ENCODE results near the gene HIPK1. TPM values are rescaled to one million over a fixed set of nuclear protein-coding genes. Genes with fewer than 3 reads are reported as not detected.

The HIPK1 gene
- total and polyA plus RNA-seq, 2 of the 13 experiments (the other 11 are each of a cell fraction or from before 2014, with no cell fraction given) = 20.8 to 33.4 TPM

- Histone ChIP-seq H2AFZ (ENCODE audit: low read length) (no peak overlapping the region), H3K4me3 (replicated peaks in 1 of 3; ENCODE audit: insufficient read depth in 1 of 3, low read depth in 2 of 3, low read length in 3 of 3) (no peak overlapping the region), H3K9me3 (ENCODE audit: low read length) (no peaks in the 10 kb centered on the region), H3K4me1 (ENCODE audit: insufficient read depth, low read length) (no peaks in the 10 kb centered on the region), H3K79me2 (ENCODE audit: insufficient read depth, low read length) (no peaks in the 10 kb centered on the region), H3K27ac (ENCODE audit: extremely low read length, insufficient read depth, low read length) (no peak overlapping the region), H3K4me2 (ENCODE audit: low read depth, low read length) (no peak overlapping the region), H4K20me1 (ENCODE audit: insufficient read depth, low read length) (no peaks in the 10 kb centered on the region), H3K27me3 (ENCODE audit: control insufficient read depth in 1 of 2, insufficient read depth in 2 of 2, low read length in 2 of 2) (no peaks in the 10 kb centered on the region), H3K9ac (ENCODE audit: insufficient read depth, low read depth, low read length) (no peak overlapping the region), H3K36me3 (replicated peaks in 1 of 2; ENCODE audit: control insufficient read depth in 1 of 2, insufficient read depth in 2 of 2, low read length in 2 of 2) (peaks cover 7 to 33% of the 10 kb centered on the region in 2 experiments; a peak in 4 of 5 replicates)
- ChIA-PET CTCF (ENCODE audit: low intra/inter-chr PET ratio, low total read pairs) (no interaction called here), POLR2A (no interaction called here)
- ATAC-seq = no peak
- intact Hi-C loops (cut with micrococcal nuclease; ENCODE audit: unreplicated experiment) (no loop called here), in situ Hi-C loops (cut with HindIII; ENCODE audit: extremely low pct_ligation_motif_present, low pct_unique_long_range_greater_than_20kb) (no loop called here)
- FAIRE-seq = no peak
- WGBS (ENCODE audit: low lambda C conversion rate) = 94% methylated on average over 6 of the region's 6 CpGs
- no peak for DNase-seq (ENCODE audit: low spot score)
- BruUV-seq (replicated peaks) = no TSS peak
- TF ChIP-seq, protein P1, sequence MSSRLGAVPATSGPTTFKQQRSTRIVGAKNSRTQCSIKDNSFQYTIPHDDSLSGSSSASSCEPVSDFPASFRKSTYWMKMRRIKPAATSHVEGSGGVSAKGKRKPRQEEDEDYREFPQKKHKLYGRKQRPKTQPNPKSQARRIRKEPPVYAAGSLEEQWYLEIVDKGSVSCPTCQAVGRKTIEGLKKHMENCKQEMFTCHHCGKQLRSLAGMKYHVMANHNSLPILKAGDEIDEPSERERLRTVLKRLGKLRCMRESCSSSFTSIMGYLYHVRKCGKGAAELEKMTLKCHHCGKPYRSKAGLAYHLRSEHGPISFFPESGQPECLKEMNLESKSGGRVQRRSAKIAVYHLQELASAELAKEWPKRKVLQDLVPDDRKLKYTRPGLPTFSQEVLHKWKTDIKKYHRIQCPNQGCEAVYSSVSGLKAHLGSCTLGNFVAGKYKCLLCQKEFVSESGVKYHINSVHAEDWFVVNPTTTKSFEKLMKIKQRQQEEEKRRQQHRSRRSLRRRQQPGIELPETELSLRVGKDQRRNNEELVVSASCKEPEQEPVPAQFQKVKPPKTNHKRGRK (CRISPR knock-in tag; IDR thresholded peaks at IDR 0.05) = no peak
- TF ChIP-seq ZNF75D (CRISPR knock-in tag; IDR thresholded peaks at IDR 0.05; ENCODE audit: borderline replicate concordance) (no peak), HNRNPH1 (optimal IDR thresholded peaks at IDR 0.05; ENCODE audit: low read depth, low read length) (no peak), PRDM15 (CRISPR knock-in tag; IDR thresholded peaks at IDR 0.05) (no peak), AGO1 (IDR thresholded peaks at IDR 0.05; ENCODE audit: low read depth, low read length, poor library complexity, severe bottlenecking) (no peak), PLSCR1 (CRISPR knock-in tag; IDR thresholded peaks at IDR 0.05; ENCODE audit: borderline replicate concordance) (no peak), ELK4 (CRISPR knock-in tag; IDR thresholded peaks at IDR 0.05; ENCODE audit: borderline replicate concordance) (no peak), ZNF891 (CRISPR knock-in tag; IDR thresholded peaks at IDR 0.05) (no peak), MIXL1 (CRISPR knock-in tag; IDR thresholded peaks at IDR 0.05) (no peak)
- TF ChIP-seq, protein P2, sequence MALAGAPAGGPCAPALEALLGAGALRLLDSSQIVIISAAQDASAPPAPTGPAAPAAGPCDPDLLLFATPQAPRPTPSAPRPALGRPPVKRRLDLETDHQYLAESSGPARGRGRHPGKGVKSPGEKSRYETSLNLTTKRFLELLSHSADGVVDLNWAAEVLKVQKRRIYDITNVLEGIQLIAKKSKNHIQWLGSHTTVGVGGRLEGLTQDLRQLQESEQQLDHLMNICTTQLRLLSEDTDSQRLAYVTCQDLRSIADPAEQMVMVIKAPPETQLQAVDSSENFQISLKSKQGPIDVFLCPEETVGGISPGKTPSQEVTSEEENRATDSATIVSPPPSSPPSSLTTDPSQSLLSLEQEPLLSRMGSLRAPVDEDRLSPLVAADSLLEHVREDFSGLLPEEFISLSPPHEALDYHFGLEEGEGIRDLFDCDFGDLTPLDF (CRISPR knock-in tag; IDR thresholded peaks at IDR 0.05) = no peak
- TF ChIP-seq, protein P3, sequence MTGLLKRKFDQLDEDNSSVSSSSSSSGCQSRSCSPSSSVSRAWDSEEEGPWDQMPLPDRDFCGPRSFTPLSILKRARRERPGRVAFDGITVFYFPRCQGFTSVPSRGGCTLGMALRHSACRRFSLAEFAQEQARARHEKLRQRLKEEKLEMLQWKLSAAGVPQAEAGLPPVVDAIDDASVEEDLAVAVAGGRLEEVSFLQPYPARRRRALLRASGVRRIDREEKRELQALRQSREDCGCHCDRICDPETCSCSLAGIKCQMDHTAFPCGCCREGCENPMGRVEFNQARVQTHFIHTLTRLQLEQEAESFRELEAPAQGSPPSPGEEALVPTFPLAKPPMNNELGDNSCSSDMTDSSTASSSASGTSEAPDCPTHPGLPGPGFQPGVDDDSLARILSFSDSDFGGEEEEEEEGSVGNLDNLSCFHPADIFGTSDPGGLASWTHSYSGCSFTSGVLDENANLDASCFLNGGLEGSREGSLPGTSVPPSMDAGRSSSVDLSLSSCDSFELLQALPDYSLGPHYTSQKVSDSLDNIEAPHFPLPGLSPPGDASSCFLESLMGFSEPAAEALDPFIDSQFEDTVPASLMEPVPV (CRISPR knock-in tag; IDR thresholded peaks at IDR 0.05) = no peak
- TF ChIP-seq, protein P4, sequence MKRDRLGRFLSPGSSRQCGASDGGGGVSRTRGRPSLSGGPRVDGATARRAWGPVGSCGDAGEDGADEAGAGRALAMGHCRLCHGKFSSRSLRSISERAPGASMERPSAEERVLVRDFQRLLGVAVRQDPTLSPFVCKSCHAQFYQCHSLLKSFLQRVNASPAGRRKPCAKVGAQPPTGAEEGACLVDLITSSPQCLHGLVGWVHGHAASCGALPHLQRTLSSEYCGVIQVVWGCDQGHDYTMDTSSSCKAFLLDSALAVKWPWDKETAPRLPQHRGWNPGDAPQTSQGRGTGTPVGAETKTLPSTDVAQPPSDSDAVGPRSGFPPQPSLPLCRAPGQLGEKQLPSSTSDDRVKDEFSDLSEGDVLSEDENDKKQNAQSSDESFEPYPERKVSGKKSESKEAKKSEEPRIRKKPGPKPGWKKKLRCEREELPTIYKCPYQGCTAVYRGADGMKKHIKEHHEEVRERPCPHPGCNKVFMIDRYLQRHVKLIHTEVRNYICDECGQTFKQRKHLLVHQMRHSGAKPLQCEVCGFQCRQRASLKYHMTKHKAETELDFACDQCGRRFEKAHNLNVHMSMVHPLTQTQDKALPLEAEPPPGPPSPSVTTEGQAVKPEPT (CRISPR knock-in tag; IDR thresholded peaks at IDR 0.05; ENCODE audit: low read depth) = no peak
Measured at GRCh38 chr1:113895098-113895497, 34.0 kb upstream of the HIPK1 start.
